Dermis lymphatic vessel endothelial cell (primary cell): ENCODE data around the gene OAS2. TPM values are rescaled to one million over a fixed set of nuclear protein-coding genes. Genes with fewer than 3 reads are reported as not detected.

Source experiments
- total RNA-seq: library from RNA; depleted of rRNA; stranded (reverse); fragments of >200 nt; gene quantifications from 2 replicates; pipeline ENCODE4 v1.2.1, GENCODE V29; 2014

Gene OAS2, protein sequence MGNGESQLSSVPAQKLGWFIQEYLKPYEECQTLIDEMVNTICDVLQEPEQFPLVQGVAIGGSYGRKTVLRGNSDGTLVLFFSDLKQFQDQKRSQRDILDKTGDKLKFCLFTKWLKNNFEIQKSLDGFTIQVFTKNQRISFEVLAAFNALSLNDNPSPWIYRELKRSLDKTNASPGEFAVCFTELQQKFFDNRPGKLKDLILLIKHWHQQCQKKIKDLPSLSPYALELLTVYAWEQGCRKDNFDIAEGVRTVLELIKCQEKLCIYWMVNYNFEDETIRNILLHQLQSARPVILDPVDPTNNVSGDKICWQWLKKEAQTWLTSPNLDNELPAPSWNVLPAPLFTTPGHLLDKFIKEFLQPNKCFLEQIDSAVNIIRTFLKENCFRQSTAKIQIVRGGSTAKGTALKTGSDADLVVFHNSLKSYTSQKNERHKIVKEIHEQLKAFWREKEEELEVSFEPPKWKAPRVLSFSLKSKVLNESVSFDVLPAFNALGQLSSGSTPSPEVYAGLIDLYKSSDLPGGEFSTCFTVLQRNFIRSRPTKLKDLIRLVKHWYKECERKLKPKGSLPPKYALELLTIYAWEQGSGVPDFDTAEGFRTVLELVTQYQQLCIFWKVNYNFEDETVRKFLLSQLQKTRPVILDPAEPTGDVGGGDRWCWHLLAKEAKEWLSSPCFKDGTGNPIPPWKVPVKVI
- total RNA-seq = 0.43 and 0.95 TPM in 2 replicates

DNA sequence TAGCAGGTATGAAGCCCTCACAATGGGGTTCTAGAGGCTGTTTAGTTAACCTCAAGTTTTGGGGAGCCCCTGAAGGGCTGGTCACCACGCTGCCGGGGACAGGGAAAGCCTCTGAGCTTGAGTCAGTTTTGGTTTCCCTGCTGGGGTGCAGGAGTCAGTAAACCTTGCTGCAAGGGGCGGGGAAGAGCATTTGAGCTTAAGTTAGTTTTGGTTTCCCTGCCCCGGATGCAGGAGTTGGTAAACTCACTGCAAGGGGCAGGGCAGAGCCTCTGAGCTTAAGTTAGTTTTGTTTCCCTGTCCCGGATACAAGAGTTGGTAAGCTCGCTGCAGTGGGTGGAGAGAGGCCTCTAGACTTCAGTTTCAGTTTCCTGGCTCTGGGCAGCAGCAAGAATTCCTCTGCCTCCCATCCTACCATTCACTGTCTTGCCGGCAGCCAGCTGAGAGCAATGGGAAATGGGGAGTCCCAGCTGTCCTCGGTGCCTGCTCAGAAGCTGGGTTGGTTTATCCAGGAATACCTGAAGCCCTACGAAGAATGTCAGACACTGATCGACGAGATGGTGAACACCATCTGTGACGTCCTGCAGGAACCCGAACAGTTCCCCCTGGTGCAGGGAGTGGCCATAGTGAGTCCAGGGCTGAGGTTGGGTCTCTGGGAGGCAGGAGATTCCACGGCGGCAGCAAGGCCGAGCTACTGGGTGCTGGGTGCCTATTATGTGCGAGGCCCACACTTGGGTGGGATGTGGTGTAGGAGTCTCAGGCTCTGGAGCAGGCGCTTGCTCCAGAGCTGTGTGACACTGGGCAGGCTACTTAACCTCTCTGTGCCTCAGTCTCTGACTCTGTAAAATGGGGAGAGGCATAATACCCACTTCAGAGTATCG, at the start of gene OAS2:
OAS2 (plus strand) TSS at position 357 of the 878 bp plus-strand sequence; CDS start at position 447, 90 bp downstream.

DNA sequence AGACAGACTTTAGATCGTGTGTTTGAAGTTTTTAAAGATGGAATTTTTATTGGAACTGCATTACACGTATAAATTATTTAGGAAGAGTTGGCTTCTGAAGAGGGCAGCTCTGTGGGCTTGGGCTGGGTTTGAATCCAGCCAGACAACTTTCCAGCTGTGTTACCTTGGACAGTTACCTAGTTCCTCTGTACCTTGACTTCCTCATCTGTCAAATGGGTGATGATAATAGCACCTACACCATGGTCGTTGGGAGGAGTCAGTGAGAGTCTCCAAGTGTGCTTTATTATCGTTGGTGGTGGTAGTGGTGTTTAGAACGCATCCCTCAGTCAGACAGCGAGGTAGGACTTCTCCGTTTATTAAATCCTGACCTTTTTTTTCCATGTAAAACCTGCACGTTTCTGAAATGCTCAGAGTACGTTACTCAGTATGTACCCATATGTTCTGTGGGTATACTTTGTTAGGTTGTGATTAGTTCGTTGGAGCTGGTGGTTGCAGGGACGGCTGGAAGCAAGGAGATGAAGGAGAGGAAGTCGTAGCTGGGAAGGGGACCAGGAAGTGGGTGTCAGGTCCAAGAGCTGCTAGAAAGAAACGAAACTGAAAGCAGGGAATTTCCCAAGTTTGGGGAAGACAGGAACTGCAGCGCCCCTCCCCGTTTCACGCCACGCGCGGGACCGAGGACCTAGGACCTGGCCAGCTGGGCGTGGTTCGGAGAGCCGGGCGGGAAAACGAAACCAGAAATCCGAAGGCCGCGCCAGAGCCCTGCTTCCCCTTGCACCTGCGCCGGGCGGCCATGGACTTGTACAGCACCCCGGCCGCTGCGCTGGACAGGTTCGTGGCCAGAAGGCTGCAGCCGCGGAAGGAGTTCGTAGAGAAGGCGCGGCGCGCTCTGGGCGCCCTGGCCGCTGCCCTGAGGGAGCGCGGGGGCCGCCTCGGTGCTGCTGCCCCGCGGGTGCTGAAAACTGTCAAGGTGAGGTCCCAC, 40.3 kb upstream of the OAS2 start, which contains the start of gene OAS3:
OAS3 (plus strand) TSS at position 734 of the 979 bp plus-strand sequence; CDS start at position 791, 57 bp downstream.

DNA sequence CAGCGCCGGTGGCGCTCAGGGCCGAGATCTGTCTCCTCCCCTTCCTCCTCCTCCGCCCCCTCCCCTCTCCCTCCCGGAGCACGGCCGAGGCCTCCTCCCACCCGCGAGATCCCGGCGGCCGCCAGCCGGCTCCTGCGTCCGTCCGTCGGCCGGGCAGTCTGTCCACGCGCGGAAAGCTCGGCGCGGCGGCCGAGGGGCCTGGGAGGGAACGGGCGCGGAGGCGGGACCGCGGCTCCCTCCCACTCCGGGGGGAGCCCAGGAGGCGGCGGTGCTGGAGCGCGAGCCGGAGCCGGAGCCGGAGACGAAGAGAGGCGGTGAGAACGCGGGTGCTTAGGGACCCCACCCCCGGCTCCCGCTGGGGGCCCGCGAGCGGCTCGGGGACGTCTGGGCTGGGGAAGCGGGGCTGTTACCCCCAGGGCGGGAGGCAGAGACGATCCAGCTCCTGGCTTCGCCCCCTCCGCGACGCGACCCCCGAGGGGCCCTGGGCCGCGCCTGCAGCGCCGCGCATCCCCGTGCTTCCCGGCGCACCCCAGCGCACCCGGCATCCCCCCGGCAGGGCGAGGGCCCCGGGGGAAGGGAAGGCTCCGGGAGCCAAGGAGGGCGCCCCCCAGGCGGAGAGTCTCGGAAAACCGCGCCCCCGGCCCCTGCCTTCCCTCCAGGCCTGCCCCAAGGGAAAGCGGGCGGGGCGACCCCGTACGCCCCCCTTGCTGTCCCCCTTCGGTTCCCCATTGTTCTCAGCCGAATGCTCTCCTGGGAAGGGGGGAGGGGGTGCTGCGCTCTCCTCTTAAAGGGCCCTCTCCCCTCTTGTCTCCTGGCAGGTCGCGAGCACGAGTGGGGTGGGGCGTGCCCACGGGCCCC, 78.5 kb downstream of the OAS2 start, which contains the start of gene DTX1:
DTX1 (plus strand) TSS at position 100 of the 858 bp plus-strand sequence. CDS start 1,463 bp downstream, outside the sequence.

Other genes with a start within 250 kb of the OAS2 start
- gene RPH3A, start 186.8 kb upstream of the OAS2 start, total RNA-seq = not detected in 2 replicates
- gene OAS1, start 71.6 kb upstream of the OAS2 start, total RNA-seq = 17.7 and 24.2 TPM in 2 replicates
- gene OAS3, start 40.0 kb upstream of the OAS2 start, total RNA-seq = 2.5 and 3.0 TPM in 2 replicates
- 1.5 and 2.9 TPM in 2 replicates for gene DTX1, start 78.2 kb downstream of the OAS2 start, total RNA-seq
- not detected in 2 replicates for gene RASAL1, start 157.2 kb downstream of the OAS2 start, total RNA-seq
- gene CFAP73, start 171.2 kb downstream of the OAS2 start, total RNA-seq = not detected in 2 replicates
- 28.7 and 38.3 TPM in 2 replicates for gene DDX54, start 207.0 kb downstream of the OAS2 start, total RNA-seq
- gene RITA1, start 207.2 kb downstream of the OAS2 start, total RNA-seq = 11.9 and 16.8 TPM in 2 replicates
- gene TPCN1, start 242.9 kb downstream of the OAS2 start, total RNA-seq = 4.6 and 7.6 TPM in 2 replicates